ENCODE measurements around the gene PTH2R. TPM values are rescaled to one million over a fixed set of nuclear protein-coding genes. Genes with fewer than 3 reads are reported as not detected.

PTH2R gene
- total RNA-seq, 1 donor from 2014 or later: not detected

GRCh38 chr2:208485390-208485789, 78.8 kb downstream of the PTH2R start:
- Histone ChIP-seq H3K4me3 (ENCODE audit: low read depth, low read length) (no peak overlapping the region), H3K27me3 (ENCODE audit: control insufficient read depth, insufficient read depth, low read length) (no peaks in the 10 kb centered on the region), H3K36me3 (ENCODE audit: control insufficient read depth, insufficient read depth, low read length) (no peaks in the 10 kb centered on the region)
- TF ChIP-seq CTCF (IDR thresholded peaks at IDR 0.05; ENCODE audit: insufficient read depth, low read length, poor library complexity, severe bottlenecking): no peak
- no peak for DNase-seq (ENCODE audit: low read depth)

GRCh38 chr2:208488686-208489564, 82.3 kb downstream of the PTH2R start:
- Histone ChIP-seq H3K27me3 (ENCODE audit: control insufficient read depth, insufficient read depth, low read length) (no peaks in the 10 kb centered on the region), H3K36me3 (ENCODE audit: control insufficient read depth, insufficient read depth, low read length) (no peaks in the 10 kb centered on the region), H3K4me3 (ENCODE audit: low read depth, low read length) (no peak overlapping the region)
- DNase-seq (ENCODE audit: low read depth): no peak
- no peak for TF ChIP-seq CTCF (IDR thresholded peaks at IDR 0.05; ENCODE audit: insufficient read depth, low read length, poor library complexity, severe bottlenecking)

GRCh38 chr2:208489687-208490086, 83.1 kb downstream of the PTH2R start:
- no peak for DNase-seq (ENCODE audit: low read depth)
- no peaks in the 10 kb centered on the region for H3K36me3 ChIP-seq (ENCODE audit: control insufficient read depth, insufficient read depth, low read length)
- H3K4me3 ChIP-seq (ENCODE audit: low read depth, low read length): no peak overlapping the region
- TF ChIP-seq CTCF (IDR thresholded peaks at IDR 0.05; ENCODE audit: insufficient read depth, low read length, poor library complexity, severe bottlenecking): no peak
- H3K27me3 ChIP-seq (ENCODE audit: control insufficient read depth, insufficient read depth, low read length): no peaks in the 10 kb centered on the region

GRCh38 chr2:208490492-208490891, 83.9 kb downstream of the PTH2R start:
- no peak overlapping the region for H3K4me3 ChIP-seq (ENCODE audit: low read depth, low read length)
- no peaks in the 10 kb centered on the region for H3K27me3 ChIP-seq (ENCODE audit: control insufficient read depth, insufficient read depth, low read length)

GRCh38 chr2:208491641-208492040, 85.0 kb downstream of the PTH2R start:
- Histone ChIP-seq H3K4me3 (ENCODE audit: low read depth, low read length) (no peak overlapping the region), H3K27me3 (ENCODE audit: control insufficient read depth, insufficient read depth, low read length) (no peaks in the 10 kb centered on the region), H3K36me3 (ENCODE audit: control insufficient read depth, insufficient read depth, low read length) (no peaks in the 10 kb centered on the region)
- no peak for TF ChIP-seq CTCF (IDR thresholded peaks at IDR 0.05; ENCODE audit: insufficient read depth, low read length, poor library complexity, severe bottlenecking)
- no peak for DNase-seq (ENCODE audit: low read depth)

More at GRCh38 chr2:208490492-208490891, 83.9 kb downstream of the PTH2R start:
- no peak for DNase-seq (ENCODE audit: low read depth)
- H3K36me3 ChIP-seq (ENCODE audit: control insufficient read depth, insufficient read depth, low read length): no peaks in the 10 kb centered on the region
- no peak for TF ChIP-seq CTCF (IDR thresholded peaks at IDR 0.05; ENCODE audit: insufficient read depth, low read length, poor library complexity, severe bottlenecking)
